Osteoblast (primary cell): ENCODE measurements around the gene C1orf167. TPM values are rescaled to one million over a fixed set of nuclear protein-coding genes. Genes with fewer than 3 reads are reported as not detected.

Source experiments
- DNase-seq: peaks from one replicate; pipeline ENCODE4 v3.0.0; 2011; ENCODE audit warnings: low spot score, mixed read lengths; ENCODE audit not compliant: insufficient read length; ENCODE audit errors: missing footprints
- H2AFZ ChIP-seq: 2 replicates; pipeline ENCODE4 v1.6.0; 2011; ENCODE audit warnings: mild to moderate bottlenecking, low read length
- H3K27ac ChIP-seq: 2 replicates; pipeline ENCODE4 v1.5.1; 2011; ENCODE audit warnings: mild to moderate bottlenecking, low read depth, low read length, moderate library complexity
- H3K27me3 ChIP-seq: 2 replicates; pipeline ENCODE4 v1.6.0; 2012; ENCODE audit warnings: mild to moderate bottlenecking, control low read depth, inconsistent platforms, low read length, moderate library complexity; ENCODE audit not compliant: insufficient read depth
- H3K36me3 ChIP-seq: 2 replicates; pipeline ENCODE4 v1.5.1; 2011; ENCODE audit warnings: mild to moderate bottlenecking, low read length, control low read depth, moderate library complexity; ENCODE audit not compliant: insufficient read depth
- H3K4me1 ChIP-seq: 2 replicates; pipeline ENCODE4 v1.5.1; 2011; ENCODE audit warnings: mild to moderate bottlenecking, low read length, control low read depth, moderate library complexity; ENCODE audit not compliant: insufficient read depth
- H3K4me2 ChIP-seq: 2 replicates; pipeline ENCODE4 v1.6.0; 2011; ENCODE audit warnings: mild to moderate bottlenecking, low read length; ENCODE audit not compliant: insufficient read depth
- H3K4me3 ChIP-seq: fragments of 200-600 bp; sonication (generic); 3 replicates; pipeline ENCODE4 v1.5.1; 2012; ENCODE audit warnings: mild to moderate bottlenecking, low read length, inconsistent platforms; ENCODE audit not compliant: insufficient read depth
- H3K79me2 ChIP-seq: 2 replicates; pipeline ENCODE4 v1.6.0; 2012; ENCODE audit warnings: mild to moderate bottlenecking, low read length, control low read depth, inconsistent platforms; ENCODE audit not compliant: insufficient read depth
- H3K9me3 ChIP-seq: 2 replicates; pipeline ENCODE4 v1.5.1; 2011; ENCODE audit warnings: low read depth, low read length, control low read depth
- H4K20me1 ChIP-seq: 2 replicates; pipeline ENCODE4 v1.6.0; 2012; ENCODE audit warnings: mild to moderate bottlenecking, low read length, control low read depth; ENCODE audit not compliant: insufficient read depth
- CTCF ChIP-seq: IDR thresholded peaks from 2 replicates; pipeline ENCODE4 v1.5.1; 2011; ENCODE audit warnings: mild to moderate bottlenecking, low read depth, low read length, moderate library complexity; ENCODE audit errors: extremely low read depth
- total RNA-seq: library from RNA; depleted of rRNA; stranded (reverse); fragments of >200 nt; gene quantifications from 2 replicates; pipeline ENCODE4 v1.2.3, GENCODE V29; 2012

C1orf167 gene
- total RNA-seq, 1 donor: not detected

GRCh38 chr1:11749996-11750395, 12.0 kb upstream of the C1orf167 start:
- H4K20me1 ChIP-seq: peaks cover 34% of the 10 kb centered on the region
- H2AFZ ChIP-seq: no peak overlapping the region
- no peak overlapping the region for H3K4me3 ChIP-seq
- no peaks in the 10 kb centered on the region for H3K79me2 ChIP-seq
- no peak for TF ChIP-seq CTCF
- H3K36me3 ChIP-seq: peaks cover 24% of the 10 kb centered on the region
- no peak overlapping the region for H3K27ac ChIP-seq
- H3K4me1 ChIP-seq: no peaks in the 10 kb centered on the region
- DNase-seq: peak; percentile 10
- H3K4me2 ChIP-seq: no peak overlapping the region
- no peaks in the 10 kb centered on the region for H3K9me3 ChIP-seq
- no peaks in the 10 kb centered on the region for H3K27me3 ChIP-seq

GRCh38 chr1:11751087-11751486, 10.9 kb upstream of the C1orf167 start:
- Histone ChIP-seq H2AFZ (no peak overlapping the region), H4K20me1 (peaks cover 26% of the 10 kb centered on the region), H3K79me2 (no peaks in the 10 kb centered on the region), H3K4me3 (no peak overlapping the region), H3K27ac (no peak overlapping the region), H3K27me3 (no peaks in the 10 kb centered on the region), H3K9me3 (no peaks in the 10 kb centered on the region), H3K36me3 (peaks cover 24% of the 10 kb centered on the region), H3K4me2 (no peak overlapping the region), H3K4me1 (no peaks in the 10 kb centered on the region)
- DNase-seq: no peak
- TF ChIP-seq CTCF: no peak

GRCh38 chr1:11752359-11753088, 9.5 kb upstream of the C1orf167 start:
- H3K4me1 ChIP-seq: no peaks in the 10 kb centered on the region
- H3K9me3 ChIP-seq: no peaks in the 10 kb centered on the region
- H2AFZ ChIP-seq: no peak overlapping the region
- H3K79me2 ChIP-seq: no peaks in the 10 kb centered on the region
- peaks cover 12% of the 10 kb centered on the region for H4K20me1 ChIP-seq
- DNase-seq: peak; percentile 46
- no peak overlapping the region for H3K27ac ChIP-seq
- no peak overlapping the region for H3K4me3 ChIP-seq
- H3K4me2 ChIP-seq: no peak overlapping the region
- H3K27me3 ChIP-seq: peaks cover 3% of the 10 kb centered on the region
- TF ChIP-seq CTCF: no peak
- peaks cover 18% of the 10 kb centered on the region for H3K36me3 ChIP-seq

GRCh38 chr1:11753555-11754208, 8.3 kb upstream of the C1orf167 start:
- peak; percentile 46 for DNase-seq
- Histone ChIP-seq H3K36me3 (peaks cover 15% of the 10 kb centered on the region), H2AFZ (no peak overlapping the region), H3K9me3 (no peaks in the 10 kb centered on the region), H3K4me3 (no peak overlapping the region), H4K20me1 (peaks cover 5% of the 10 kb centered on the region), H3K4me1 (no peaks in the 10 kb centered on the region), H3K79me2 (no peaks in the 10 kb centered on the region), H3K4me2 (no peak overlapping the region), H3K27ac (no peak overlapping the region), H3K27me3 (peaks cover 3% of the 10 kb centered on the region)
- TF ChIP-seq CTCF: no peak
